ENCODE data around the gene NIPAL4.

Gene NIPAL4

DNA sequence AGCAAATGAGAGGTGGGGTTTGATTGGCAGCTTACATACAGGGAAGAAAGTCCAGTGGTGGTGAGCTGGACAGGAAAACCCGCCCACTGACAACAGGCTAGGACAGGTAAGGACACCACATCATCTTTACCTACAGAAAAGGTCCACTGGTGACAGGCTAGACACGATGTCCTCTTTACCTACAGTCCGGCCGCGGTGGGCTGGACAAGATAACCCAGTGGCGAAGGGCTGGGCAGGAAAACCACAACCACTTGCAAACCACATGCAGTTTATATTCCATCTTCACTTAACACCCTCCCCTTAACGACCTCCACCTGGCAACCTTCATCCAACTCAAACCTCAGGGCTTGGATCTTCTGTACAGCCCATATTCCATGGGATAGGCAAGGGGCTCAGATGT lies 5.0 kb upstream of the NIPAL4 start:
- Histone ChIP-seq H3K9ac (no peak overlapping the region), H2AFZ (no peak overlapping the region)

DNA sequence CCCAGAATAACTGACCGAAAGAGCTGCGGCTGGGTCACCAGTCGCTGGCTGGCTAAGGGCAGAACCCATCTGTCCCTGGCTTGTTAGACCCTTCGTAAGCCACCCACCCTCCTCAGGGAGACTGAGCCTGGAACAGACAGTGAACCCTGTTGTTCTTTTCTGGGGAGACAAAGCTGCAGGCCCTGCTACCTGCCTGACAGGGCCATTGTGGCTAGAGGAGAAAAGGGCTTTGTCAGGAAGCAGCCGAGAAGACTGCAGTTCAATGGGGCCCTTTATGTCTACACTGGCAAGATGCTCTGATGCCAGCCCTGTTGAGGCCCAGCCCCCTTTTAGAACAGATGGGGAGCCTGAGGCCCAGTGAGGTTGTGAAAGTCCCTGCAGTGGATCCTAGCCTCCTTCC lies 3.7 kb upstream of the NIPAL4 start:
- H3K4me2 ChIP-seq (ENCODE audit: low read length) = no peak overlapping the region
- H3K79me2 ChIP-seq = no peaks in the 10 kb centered on the region
- H3K9me3 ChIP-seq (ENCODE audit: control insufficient read depth, low read length) = no peaks in the 10 kb centered on the region
- H2AFZ ChIP-seq = no peak overlapping the region
- H3K9ac ChIP-seq = no peak overlapping the region
- H3K27me3 ChIP-seq (ENCODE audit: control insufficient read depth, insufficient read depth, low read length) = no peaks in the 10 kb centered on the region
- no peak overlapping the region for H3K4me3 ChIP-seq (ENCODE audit: low read depth, low read length)
- no peak overlapping the region for H3K27ac ChIP-seq
- H3K4me1 ChIP-seq = no peaks in the 10 kb centered on the region
- TF ChIP-seq, protein P1, sequence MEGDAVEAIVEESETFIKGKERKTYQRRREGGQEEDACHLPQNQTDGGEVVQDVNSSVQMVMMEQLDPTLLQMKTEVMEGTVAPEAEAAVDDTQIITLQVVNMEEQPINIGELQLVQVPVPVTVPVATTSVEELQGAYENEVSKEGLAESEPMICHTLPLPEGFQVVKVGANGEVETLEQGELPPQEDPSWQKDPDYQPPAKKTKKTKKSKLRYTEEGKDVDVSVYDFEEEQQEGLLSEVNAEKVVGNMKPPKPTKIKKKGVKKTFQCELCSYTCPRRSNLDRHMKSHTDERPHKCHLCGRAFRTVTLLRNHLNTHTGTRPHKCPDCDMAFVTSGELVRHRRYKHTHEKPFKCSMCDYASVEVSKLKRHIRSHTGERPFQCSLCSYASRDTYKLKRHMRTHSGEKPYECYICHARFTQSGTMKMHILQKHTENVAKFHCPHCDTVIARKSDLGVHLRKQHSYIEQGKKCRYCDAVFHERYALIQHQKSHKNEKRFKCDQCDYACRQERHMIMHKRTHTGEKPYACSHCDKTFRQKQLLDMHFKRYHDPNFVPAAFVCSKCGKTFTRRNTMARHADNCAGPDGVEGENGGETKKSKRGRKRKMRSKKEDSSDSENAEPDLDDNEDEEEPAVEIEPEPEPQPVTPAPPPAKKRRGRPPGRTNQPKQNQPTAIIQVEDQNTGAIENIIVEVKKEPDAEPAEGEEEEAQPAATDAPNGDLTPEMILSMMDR (IDR thresholded peaks at IDR 0.05) = no peak
- H3K36me3 ChIP-seq (ENCODE audit: control insufficient read depth, insufficient read depth, low read length) = no peaks in the 10 kb centered on the region

More for the DNA sequence above, 5.0 kb upstream of the NIPAL4 start:
- Histone ChIP-seq H3K4me2 (ENCODE audit: low read length) (no peak overlapping the region), H3K27ac (no peak overlapping the region), H3K27me3 (ENCODE audit: control insufficient read depth, insufficient read depth, low read length) (no peaks in the 10 kb centered on the region), H3K4me1 (no peaks in the 10 kb centered on the region), H3K79me2 (no peaks in the 10 kb centered on the region), H3K36me3 (ENCODE audit: control insufficient read depth, insufficient read depth, low read length) (no peaks in the 10 kb centered on the region), H3K4me3 (ENCODE audit: low read depth, low read length) (no peak overlapping the region), H3K9me3 (ENCODE audit: control insufficient read depth, low read length) (no peaks in the 10 kb centered on the region)
- TF ChIP-seq, protein P1 (IDR thresholded peaks at IDR 0.05) = no peak

DNA sequence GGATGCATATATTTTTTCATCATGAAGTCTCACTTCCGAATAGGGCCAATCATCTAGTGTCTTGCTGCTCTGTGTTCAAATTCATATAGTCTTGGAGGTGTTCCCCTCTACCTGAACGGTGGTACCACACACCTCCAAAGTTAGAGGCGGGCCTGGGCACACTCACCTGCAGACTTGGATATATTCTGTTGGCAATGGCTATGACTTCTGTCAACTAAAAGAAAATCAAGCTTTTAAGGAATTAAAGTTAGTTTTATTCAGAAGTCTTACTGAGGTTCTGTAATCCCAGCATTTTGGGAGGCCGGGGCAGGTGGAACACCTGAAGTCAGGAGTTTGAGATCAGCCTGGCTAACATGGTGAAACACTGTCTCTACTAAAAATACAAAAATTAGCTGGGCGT lies 2.6 kb upstream of the NIPAL4 start:
- Histone ChIP-seq H3K4me1 (no peaks in the 10 kb centered on the region), H3K27ac (no peak overlapping the region), H3K9me3 (ENCODE audit: control insufficient read depth, low read length) (no peaks in the 10 kb centered on the region), H3K4me2 (ENCODE audit: low read length) (no peak overlapping the region), H3K36me3 (ENCODE audit: control insufficient read depth, insufficient read depth, low read length) (no peaks in the 10 kb centered on the region), H3K79me2 (no peaks in the 10 kb centered on the region), H3K9ac (no peak overlapping the region), H2AFZ (no peak overlapping the region), H3K27me3 (ENCODE audit: control insufficient read depth, insufficient read depth, low read length) (no peaks in the 10 kb centered on the region), H3K4me3 (ENCODE audit: low read depth, low read length) (no peak overlapping the region)
- TF ChIP-seq, protein P1 (IDR thresholded peaks at IDR 0.05) = no peak

DNA sequence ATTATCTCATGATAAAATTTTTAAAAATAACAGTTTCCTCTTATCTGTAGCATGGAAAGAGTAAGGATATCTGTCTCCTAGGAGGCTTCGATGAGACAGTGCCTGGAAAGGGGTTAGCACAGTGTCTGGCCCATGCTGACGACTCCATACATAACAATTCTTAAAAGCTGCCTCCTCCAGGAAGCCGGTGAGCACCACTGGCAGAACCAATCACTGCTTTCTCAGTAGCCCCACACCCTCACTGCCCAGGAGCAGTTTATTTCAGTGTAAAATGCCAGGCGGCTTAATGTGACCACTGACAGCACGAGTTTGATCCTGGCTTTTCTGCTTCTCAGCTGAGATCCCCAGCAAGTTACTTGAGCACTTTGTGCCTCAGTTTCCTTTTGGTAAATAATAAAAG lies 1.2 kb upstream of the NIPAL4 start:
- no peaks in the 10 kb centered on the region for H3K79me2 ChIP-seq
- no peaks in the 10 kb centered on the region for H3K4me1 ChIP-seq
- no peak overlapping the region for H3K27ac ChIP-seq
- no peak overlapping the region for H2AFZ ChIP-seq
- H3K36me3 ChIP-seq (ENCODE audit: control insufficient read depth, insufficient read depth, low read length) = no peaks in the 10 kb centered on the region
- H3K27me3 ChIP-seq (ENCODE audit: control insufficient read depth, insufficient read depth, low read length) = no peaks in the 10 kb centered on the region
- TF ChIP-seq, protein P1 (IDR thresholded peaks at IDR 0.05) = no peak
- H3K9me3 ChIP-seq (ENCODE audit: control insufficient read depth, low read length) = no peaks in the 10 kb centered on the region
- no peak overlapping the region for H3K9ac ChIP-seq
- no peak overlapping the region for H3K4me3 ChIP-seq (ENCODE audit: low read depth, low read length)
- no peak overlapping the region for H3K4me2 ChIP-seq (ENCODE audit: low read length)

DNA sequence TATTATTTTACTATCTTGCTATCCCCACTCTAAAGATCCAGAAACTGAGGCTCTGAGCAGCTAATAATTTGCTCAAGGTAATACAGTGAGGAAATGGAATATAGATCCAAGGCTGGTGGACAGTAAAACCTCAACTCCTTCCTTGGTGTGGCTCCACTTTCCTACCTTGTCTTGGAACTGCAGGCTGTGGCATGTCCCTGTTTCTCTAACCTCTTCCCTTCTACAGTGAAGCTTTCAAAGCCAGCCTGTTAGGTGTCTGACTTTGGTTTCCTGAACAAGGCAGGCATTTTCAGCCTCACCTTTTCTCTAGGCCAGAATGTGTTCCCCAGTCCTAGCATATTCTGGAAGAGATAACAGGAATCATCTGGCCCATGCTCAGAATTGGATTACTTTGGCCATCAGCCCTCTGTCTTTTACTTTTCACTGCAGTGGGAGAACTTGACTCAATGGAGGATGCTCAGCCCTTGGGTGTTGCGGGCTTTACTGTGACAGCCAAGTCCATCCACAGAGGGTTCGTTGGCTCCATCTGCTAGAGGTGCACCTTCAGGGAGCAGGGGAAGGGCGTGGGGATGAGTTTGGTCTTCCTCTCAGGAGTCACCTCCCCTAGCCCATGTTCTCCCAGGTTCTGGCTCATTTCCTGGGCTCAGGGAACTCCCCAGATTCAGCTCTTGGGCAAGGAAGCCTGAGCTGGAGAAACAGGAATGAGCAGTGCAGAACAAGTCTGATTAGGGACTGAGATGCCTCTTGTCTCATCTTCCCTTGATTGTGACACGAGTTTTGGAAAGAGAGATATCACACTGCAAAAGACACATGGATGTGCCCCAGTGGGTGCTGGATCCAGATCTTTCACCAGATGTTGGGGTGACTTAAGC lies 1.1 kb downstream of the NIPAL4 start:
- H3K27ac ChIP-seq = no peak overlapping the region
- TF ChIP-seq, protein P1 (IDR thresholded peaks at IDR 0.05) = no peak
- H3K4me1 ChIP-seq = no peaks in the 10 kb centered on the region
- H3K4me2 ChIP-seq (ENCODE audit: low read length) = no peak overlapping the region
- no peaks in the 10 kb centered on the region for H3K79me2 ChIP-seq
- H3K36me3 ChIP-seq (ENCODE audit: control insufficient read depth, insufficient read depth, low read length) = no peaks in the 10 kb centered on the region
- no peak overlapping the region for H3K9ac ChIP-seq
- H3K27me3 ChIP-seq (ENCODE audit: control insufficient read depth, insufficient read depth, low read length) = no peaks in the 10 kb centered on the region
- no peak overlapping the region for H3K4me3 ChIP-seq (ENCODE audit: low read depth, low read length)
- H3K9me3 ChIP-seq (ENCODE audit: control insufficient read depth, low read length) = no peaks in the 10 kb centered on the region
- no peak overlapping the region for H2AFZ ChIP-seq

All from parathyroid adenoma (tissue), 2 donors.